Activated T-helper 2 cell treated with anti-CD3 and anti-CD28 coated beads, Interferon-gamma antibody, Interleukin-2, Interleukin-4, amounts not matched to agents 10 μg/mL and 5 μg/mL and 100 μg/mL, durations not matched to agents 14 hours and 24 hours and 36 hours (primary cell): ENCODE results near the gene BTAF1. TPM values are rescaled to one million over a fixed set of nuclear protein-coding genes. Genes with fewer than 3 reads are reported as not detected.

Experiments
- DNase-seq: peaks from one replicate; pipeline ENCODE4 v3.0.0; 2021; ENCODE audit warnings: low spot score
- H3K27ac Mint-ChIP-seq: one replicate; pipeline ENCODE4 v1.8.0; 2021; ENCODE audit warnings: mixed read lengths
- H3K27me3 Mint-ChIP-seq: one replicate; pipeline ENCODE4 v1.8.0; 2021; ENCODE audit warnings: low read depth, mixed read lengths
- H3K36me3 Mint-ChIP-seq: one replicate; pipeline ENCODE4 v1.8.0; 2021; ENCODE audit warnings: low read depth, mixed read lengths
- H3K4me1 Mint-ChIP-seq: one replicate; pipeline ENCODE4 v1.8.0; 2021; ENCODE audit warnings: low read depth, mixed read lengths
- H3K4me3 Mint-ChIP-seq: one replicate; pipeline ENCODE4 v1.8.0; 2021; ENCODE audit warnings: low read depth, mild to moderate bottlenecking, moderate library complexity, mixed read lengths
- H3K9me3 Mint-ChIP-seq: one replicate; pipeline ENCODE4 v1.8.0; 2021; ENCODE audit warnings: mixed read lengths
- intact Hi-C: fragments of 100-400 bp; cut with micrococcal nuclease; formaldehyde crosslinking; loops from one replicate; pipeline ENCODE4 v1.15.1; 2023
- total RNA-seq: library from RNA; stranded (reverse); gene quantifications from 2 replicates; pipeline ENCODE4 v1.2.3, GENCODE V29; 2022

BTAF1 gene
- total RNA-seq, 1 donor from 2014 or later, result 68.2 TPM

DNA sequence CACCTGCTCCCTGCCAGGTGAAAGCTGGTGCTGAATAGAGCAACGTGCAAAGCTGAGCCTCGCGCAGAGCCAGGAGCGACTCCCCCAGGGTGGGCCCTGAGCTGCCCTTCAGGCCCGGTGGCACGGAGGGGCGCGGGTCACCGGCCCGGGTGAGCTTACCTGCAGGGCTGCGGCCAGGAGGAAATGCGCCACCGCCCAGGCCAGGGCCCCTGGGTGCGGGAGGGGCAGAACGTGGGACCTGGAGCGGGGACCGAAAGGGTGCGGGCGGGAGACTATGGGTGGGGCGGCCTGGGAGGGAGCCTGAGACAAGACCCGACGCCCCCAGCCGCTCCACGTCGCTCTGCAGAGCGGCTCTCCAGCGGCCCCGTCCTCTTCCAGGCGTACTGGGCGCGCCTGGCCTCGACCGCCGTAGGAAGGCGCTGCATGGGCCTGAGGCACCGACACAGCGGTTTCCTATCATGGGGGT is 122.1 kb downstream of the BTAF1 start:
- Mint-ChIP-seq H3K36me3 (no peaks in the 10 kb centered on the region), H3K9me3 (no peaks in the 10 kb centered on the region), H3K4me3 (no peak overlapping the region), H3K4me1 (peaks cover 10% of the 10 kb centered on the region), H3K27me3 (no peaks in the 10 kb centered on the region), H3K27ac (no peak overlapping the region)
- intact Hi-C loops, result no loop called here
- DNase-seq, result no peak

DNA sequence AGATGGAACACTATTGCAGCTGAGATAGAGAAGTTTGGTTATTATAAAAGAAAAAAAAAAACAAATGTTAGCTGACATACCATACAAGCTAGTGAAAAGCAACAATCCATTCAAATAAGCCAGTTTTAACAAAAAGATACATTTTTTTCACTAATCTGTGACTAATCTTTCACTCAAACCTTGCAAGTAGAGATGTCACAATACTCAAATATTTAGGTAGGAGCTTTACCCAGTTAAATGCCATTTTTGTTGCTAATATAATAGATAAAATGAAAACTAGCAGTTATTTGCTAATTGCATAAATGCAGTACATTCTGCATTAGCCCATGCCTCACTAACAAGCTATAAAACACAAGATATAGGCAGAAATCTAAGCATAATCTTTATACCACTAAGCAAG is 123.6 kb downstream of the BTAF1 start:
- H3K27ac Mint-ChIP-seq, result no peak overlapping the region
- no peaks in the 10 kb centered on the region for H3K27me3 Mint-ChIP-seq
- intact Hi-C loops, result no loop called here
- no peak overlapping the region for H3K4me3 Mint-ChIP-seq
- no peaks in the 10 kb centered on the region for H3K9me3 Mint-ChIP-seq
- peaks cover 10% of the 10 kb centered on the region for H3K4me1 Mint-ChIP-seq
- H3K36me3 Mint-ChIP-seq, result no peaks in the 10 kb centered on the region
- no peak for DNase-seq

GRCh38 chr10:92052088-92052487 is 128.5 kb downstream of the BTAF1 start:
- Mint-ChIP-seq H3K36me3 (no peaks in the 10 kb centered on the region), H3K9me3 (no peaks in the 10 kb centered on the region), H3K27me3 (no peaks in the 10 kb centered on the region), H3K27ac (no peak overlapping the region), H3K4me3 (no peak overlapping the region), H3K4me1 (peaks cover 10% of the 10 kb centered on the region)
- no peak for DNase-seq
- intact Hi-C loops, result no loop called here

DNA sequence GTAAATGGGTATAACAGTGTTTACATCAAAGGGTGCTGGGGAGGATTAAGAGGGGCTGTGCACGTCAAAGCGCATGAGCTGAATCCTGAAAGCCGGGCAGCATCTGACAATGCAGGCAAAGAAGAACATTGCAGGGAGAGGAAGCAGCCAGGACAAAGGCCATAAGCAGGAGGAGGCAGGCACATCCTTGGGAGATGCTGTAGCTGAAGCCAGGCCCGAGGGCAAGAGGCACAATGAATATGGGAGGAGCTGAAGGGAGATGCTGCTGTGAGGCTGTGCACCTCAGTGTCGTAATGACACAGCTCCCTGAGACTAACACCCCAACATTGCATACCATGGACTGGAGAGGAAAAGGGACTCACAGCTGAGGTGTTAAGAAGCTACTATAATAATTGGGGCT is 129.2 kb downstream of the BTAF1 start:
- DNase-seq, result no peak
- H3K9me3 Mint-ChIP-seq, result no peaks in the 10 kb centered on the region
- no peaks in the 10 kb centered on the region for H3K36me3 Mint-ChIP-seq
- no peaks in the 10 kb centered on the region for H3K27me3 Mint-ChIP-seq
- H3K4me1 Mint-ChIP-seq, result peaks cover 8% of the 10 kb centered on the region
- H3K4me3 Mint-ChIP-seq, result no peak overlapping the region
- no peak overlapping the region for H3K27ac Mint-ChIP-seq
- intact Hi-C loops, result no loop called here

DNA sequence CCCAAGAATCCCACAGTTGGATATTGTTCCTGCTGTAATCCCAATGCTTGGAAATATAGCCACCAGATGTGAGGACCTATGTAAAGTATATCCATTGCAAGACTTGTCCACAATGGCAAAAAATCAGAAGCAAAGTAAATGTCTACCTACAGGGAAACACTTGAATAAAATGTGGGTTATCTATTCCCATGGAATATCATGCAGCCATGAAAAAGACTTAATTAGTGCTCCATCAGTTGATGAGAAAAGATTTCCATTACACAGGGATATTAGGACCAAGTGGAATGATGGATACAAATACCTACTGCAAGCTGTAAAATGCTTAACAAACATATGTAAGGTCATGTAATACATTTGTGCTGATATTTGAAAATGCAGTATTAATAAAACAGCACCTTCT is 131.2 kb downstream of the BTAF1 start:
- H3K4me3 Mint-ChIP-seq, result no peak overlapping the region
- intact Hi-C loops, result no loop called here
- no peaks in the 10 kb centered on the region for H3K9me3 Mint-ChIP-seq
- H3K27ac Mint-ChIP-seq, result no peak overlapping the region
- no peaks in the 10 kb centered on the region for H3K36me3 Mint-ChIP-seq
- no peaks in the 10 kb centered on the region for H3K27me3 Mint-ChIP-seq
- no peaks in the 10 kb centered on the region for H3K4me1 Mint-ChIP-seq
- DNase-seq, result no peak

- no peaks in the 10 kb centered on the region for H3K4me1 Mint-ChIP-seq
- no peak for DNase-seq
- intact Hi-C loops, result no loop called here
- H3K27ac Mint-ChIP-seq, result no peak overlapping the region
- no peaks in the 10 kb centered on the region for H3K9me3 Mint-ChIP-seq
- no peaks in the 10 kb centered on the region for H3K36me3 Mint-ChIP-seq
- H3K27me3 Mint-ChIP-seq, result no peaks in the 10 kb centered on the region
- no peak overlapping the region for H3K4me3 Mint-ChIP-seq
These were observed 138.7 kb downstream of the BTAF1 start for GRCh38 chr10:92062273-92062672.

GRCh38 chr10:92064506-92064905 is 140.9 kb downstream of the BTAF1 start:
- Mint-ChIP-seq H3K36me3 (no peaks in the 10 kb centered on the region), H3K9me3 (no peaks in the 10 kb centered on the region), H3K27me3 (no peaks in the 10 kb centered on the region), H3K4me3 (no peak overlapping the region), H3K27ac (no peak overlapping the region), H3K4me1 (no peaks in the 10 kb centered on the region)
- no peak for DNase-seq
- intact Hi-C loops, result no loop called here

DNA sequence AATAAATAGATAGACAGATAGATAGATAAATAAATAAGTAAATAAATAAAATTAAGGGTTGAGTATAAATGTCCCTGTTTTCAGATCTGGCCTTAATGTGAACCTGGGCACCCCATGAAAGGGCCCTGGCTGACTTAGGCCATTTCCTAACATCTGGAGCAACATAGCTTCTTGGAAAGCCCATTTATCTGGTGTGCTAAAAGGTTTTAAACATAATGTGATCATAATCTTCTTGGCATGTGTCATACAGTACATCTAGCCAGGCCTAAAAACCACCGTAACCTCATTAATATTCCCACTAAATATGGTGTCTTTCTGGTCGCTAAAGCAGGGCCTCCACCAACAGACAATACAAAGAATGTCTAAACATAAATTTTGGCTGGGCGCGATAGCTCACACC is 142.8 kb downstream of the BTAF1 start:
- H3K9me3 Mint-ChIP-seq, result no peaks in the 10 kb centered on the region
- intact Hi-C loops, result no loop called here

DNA sequence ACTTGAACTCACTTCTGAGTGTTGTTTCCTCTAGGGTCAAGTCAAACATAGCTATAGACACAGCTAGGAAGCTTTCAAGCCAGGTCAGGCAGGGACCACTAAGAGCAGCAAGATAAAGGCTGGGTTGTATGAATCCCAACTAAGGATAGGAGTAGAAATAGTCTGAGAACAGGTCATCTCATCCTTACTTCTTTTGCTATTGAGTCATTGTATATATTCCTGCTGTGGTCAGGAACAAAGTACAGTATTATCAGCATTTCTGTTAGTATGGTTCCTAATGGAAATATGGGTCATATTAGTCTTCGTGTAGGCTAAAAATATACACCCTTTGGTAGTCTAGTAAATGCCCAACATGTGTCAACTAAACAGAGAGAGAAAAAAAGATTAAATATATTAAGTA is 145.3 kb downstream of the BTAF1 start:
- Mint-ChIP-seq H3K4me3 (no peak overlapping the region), H3K4me1 (no peaks in the 10 kb centered on the region), H3K27ac (no peak overlapping the region), H3K27me3 (no peaks in the 10 kb centered on the region), H3K36me3 (no peaks in the 10 kb centered on the region), H3K9me3 (no peaks in the 10 kb centered on the region)
- no peak for DNase-seq
- intact Hi-C loops, result no loop called here

More for the DNA sequence above, 142.8 kb downstream of the BTAF1 start:
- DNase-seq, result no peak
- no peak overlapping the region for H3K4me3 Mint-ChIP-seq
- no peaks in the 10 kb centered on the region for H3K36me3 Mint-ChIP-seq
- no peaks in the 10 kb centered on the region for H3K4me1 Mint-ChIP-seq
- no peak overlapping the region for H3K27ac Mint-ChIP-seq
- no peaks in the 10 kb centered on the region for H3K27me3 Mint-ChIP-seq

GRCh38 chr10:92074126-92074887 is 150.7 kb downstream of the BTAF1 start:
- Mint-ChIP-seq H3K27me3 (no peaks in the 10 kb centered on the region), H3K27ac (no peak overlapping the region), H3K9me3 (no peaks in the 10 kb centered on the region), H3K4me1 (no peaks in the 10 kb centered on the region), H3K36me3 (no peaks in the 10 kb centered on the region), H3K4me3 (no peak overlapping the region)
- intact Hi-C loops, result no loop called here
- no peak for DNase-seq

GRCh38 chr10:92075829-92076228 is 152.3 kb downstream of the BTAF1 start:
- H3K4me1 Mint-ChIP-seq, result no peaks in the 10 kb centered on the region
- H3K27me3 Mint-ChIP-seq, result no peaks in the 10 kb centered on the region
- no peaks in the 10 kb centered on the region for H3K36me3 Mint-ChIP-seq
- no peak overlapping the region for H3K4me3 Mint-ChIP-seq
- intact Hi-C loops, result no loop called here
- H3K9me3 Mint-ChIP-seq, result no peaks in the 10 kb centered on the region
- no peak for DNase-seq
- H3K27ac Mint-ChIP-seq, result no peak overlapping the region

- no peaks in the 10 kb centered on the region for H3K36me3 Mint-ChIP-seq
- no peaks in the 10 kb centered on the region for H3K9me3 Mint-ChIP-seq
- intact Hi-C loops, result no loop called here
- H3K4me3 Mint-ChIP-seq, result no peak overlapping the region
- no peaks in the 10 kb centered on the region for H3K4me1 Mint-ChIP-seq
- no peak for DNase-seq
- H3K27ac Mint-ChIP-seq, result no peak overlapping the region
- H3K27me3 Mint-ChIP-seq, result no peaks in the 10 kb centered on the region
These were observed 153.2 kb downstream of the BTAF1 start for GRCh38 chr10:92076722-92077121.

DNA sequence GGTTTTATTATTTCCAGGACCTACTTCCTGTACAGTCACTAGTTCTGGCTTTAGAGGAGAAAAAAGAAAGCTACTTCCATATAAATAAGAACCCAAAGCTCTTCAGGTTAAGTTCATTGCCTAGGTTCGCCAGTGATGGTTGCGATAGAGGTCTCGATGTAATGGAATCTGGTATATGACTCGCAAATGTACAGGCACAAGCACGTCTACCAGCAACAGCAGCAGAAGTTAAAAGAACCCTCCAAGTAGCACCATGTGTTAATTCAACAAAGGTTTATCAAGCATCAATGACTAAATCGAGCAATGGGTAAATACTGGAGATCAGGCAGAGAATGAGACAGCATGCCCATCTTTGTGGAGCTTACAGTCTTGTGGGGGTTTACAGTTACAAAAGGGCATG is 155.4 kb downstream of the BTAF1 start:
- no peak for DNase-seq
- intact Hi-C loops, result no loop called here
- Mint-ChIP-seq H3K4me3 (no peak overlapping the region), H3K9me3 (no peaks in the 10 kb centered on the region), H3K4me1 (no peaks in the 10 kb centered on the region), H3K27ac (no peak overlapping the region), H3K27me3 (no peaks in the 10 kb centered on the region), H3K36me3 (no peaks in the 10 kb centered on the region)
